Mesothelial cell of epicardium (in vitro differentiated cells): ENCODE results near the gene COX8A. TPM values are rescaled to one million over a fixed set of nuclear protein-coding genes. Genes with fewer than 3 reads are reported as not detected.

ENCODE experiments used
- DNase-seq, 2 experiments: peaks; one replicate each; pipeline ENCODE4 v3.0.0; 2021; ENCODE audit warnings: low spot score in 2 of 2; ENCODE audit not compliant: unreplicated experiment in 2 of 2
- H3K27ac Mint-ChIP-seq: 2 replicates; pipeline ENCODE4 v1.8.0; 2021; ENCODE audit warnings: mixed read lengths
- H3K27me3 Mint-ChIP-seq: 2 replicates; pipeline ENCODE4 v1.8.0; 2021; ENCODE audit warnings: low read depth, mixed read lengths
- H3K36me3 Mint-ChIP-seq: 2 replicates; pipeline ENCODE4 v1.8.0; 2021; ENCODE audit warnings: mixed read lengths
- H3K4me1 Mint-ChIP-seq: 2 replicates; pipeline ENCODE4 v1.8.0; 2021; ENCODE audit warnings: mixed read lengths
- H3K4me3 Mint-ChIP-seq: 2 replicates; pipeline ENCODE4 v1.8.0; 2021; ENCODE audit warnings: mild to moderate bottlenecking, moderate library complexity, mixed read lengths
- H3K9me3 Mint-ChIP-seq: 2 replicates; pipeline ENCODE4 v1.8.0; 2021; ENCODE audit warnings: mixed read lengths
- total RNA-seq: library from RNA; stranded (reverse); gene quantifications from 3 replicates; pipeline ENCODE4 v1.2.1, GENCODE V29; 2021
- TF ChIP-seq, protein P1 (sequence below): fragments of 200-600 bp; sonication (generic); IDR thresholded peaks from one replicate; pipeline ENCODE4 v1.5.0; 2021; ENCODE audit warnings: antibody characterized with exemption; ENCODE audit not compliant: unreplicated experiment

The COX8A gene
- total RNA-seq, 1 donor from 2014 or later, result 177 TPM

GRCh38 chr11:63942803-63943202 lies 31.6 kb upstream of the COX8A start:
- Mint-ChIP-seq H3K27ac (no peak overlapping the region), H3K27me3 (no peaks in the 10 kb centered on the region), H3K9me3 (no peaks in the 10 kb centered on the region), H3K4me1 (peaks cover 24% of the 10 kb centered on the region), H3K36me3 (peaks cover 2% of the 10 kb centered on the region), H3K4me3 (no peak overlapping the region)
- no peak for DNase-seq
- TF ChIP-seq, protein P1, sequence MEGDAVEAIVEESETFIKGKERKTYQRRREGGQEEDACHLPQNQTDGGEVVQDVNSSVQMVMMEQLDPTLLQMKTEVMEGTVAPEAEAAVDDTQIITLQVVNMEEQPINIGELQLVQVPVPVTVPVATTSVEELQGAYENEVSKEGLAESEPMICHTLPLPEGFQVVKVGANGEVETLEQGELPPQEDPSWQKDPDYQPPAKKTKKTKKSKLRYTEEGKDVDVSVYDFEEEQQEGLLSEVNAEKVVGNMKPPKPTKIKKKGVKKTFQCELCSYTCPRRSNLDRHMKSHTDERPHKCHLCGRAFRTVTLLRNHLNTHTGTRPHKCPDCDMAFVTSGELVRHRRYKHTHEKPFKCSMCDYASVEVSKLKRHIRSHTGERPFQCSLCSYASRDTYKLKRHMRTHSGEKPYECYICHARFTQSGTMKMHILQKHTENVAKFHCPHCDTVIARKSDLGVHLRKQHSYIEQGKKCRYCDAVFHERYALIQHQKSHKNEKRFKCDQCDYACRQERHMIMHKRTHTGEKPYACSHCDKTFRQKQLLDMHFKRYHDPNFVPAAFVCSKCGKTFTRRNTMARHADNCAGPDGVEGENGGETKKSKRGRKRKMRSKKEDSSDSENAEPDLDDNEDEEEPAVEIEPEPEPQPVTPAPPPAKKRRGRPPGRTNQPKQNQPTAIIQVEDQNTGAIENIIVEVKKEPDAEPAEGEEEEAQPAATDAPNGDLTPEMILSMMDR, result no peak

GRCh38 chr11:63944987-63945386 lies 29.4 kb upstream of the COX8A start:
- Mint-ChIP-seq H3K27me3 (no peaks in the 10 kb centered on the region), H3K4me1 (peaks cover 16% of the 10 kb centered on the region), H3K36me3 (peaks cover 3% of the 10 kb centered on the region), H3K9me3 (no peaks in the 10 kb centered on the region), H3K27ac (no peak overlapping the region), H3K4me3 (no peak overlapping the region)
- DNase-seq, result no peak
- TF ChIP-seq, protein P1, result no peak

DNA sequence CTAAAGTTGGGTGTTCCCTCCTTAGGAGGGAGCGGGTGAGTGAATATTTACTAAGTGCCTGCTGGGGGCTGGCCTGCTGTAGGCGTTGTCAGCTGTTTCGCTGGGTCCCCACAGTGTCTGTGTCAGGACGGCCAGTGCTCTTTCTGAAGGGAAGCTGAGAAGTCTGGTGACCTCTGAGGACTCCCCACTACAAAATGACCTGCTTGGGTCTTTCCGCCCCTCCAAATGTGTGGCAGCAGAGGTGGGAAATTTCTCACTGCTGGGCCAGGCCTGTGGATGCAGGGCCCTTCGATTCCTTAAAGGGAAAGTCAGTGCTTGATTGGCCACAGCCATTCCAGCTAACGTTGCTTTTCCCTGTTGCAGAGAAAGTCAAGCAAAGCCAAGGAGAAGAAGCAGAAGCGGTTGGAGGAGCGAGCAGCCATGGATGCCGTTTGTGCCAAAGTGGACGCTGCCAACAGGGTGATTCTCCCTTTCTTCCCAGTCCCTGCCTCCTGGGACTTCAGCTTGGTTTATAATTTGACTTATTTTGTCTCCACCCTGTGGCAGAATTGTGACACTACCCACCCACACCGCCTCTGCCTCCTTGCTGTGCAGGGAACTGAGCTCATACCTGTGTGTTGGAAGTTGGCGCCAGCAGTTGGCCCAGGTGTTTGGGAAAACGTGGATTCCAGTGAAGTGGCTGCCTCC lies 28.8 kb upstream of the COX8A start:
- Mint-ChIP-seq H3K36me3 (peaks cover 3% of the 10 kb centered on the region), H3K4me1 (peaks cover 12% of the 10 kb centered on the region), H3K27me3 (no peaks in the 10 kb centered on the region), H3K27ac (peak overlapping the region; percentile 16), H3K4me3 (no peak overlapping the region), H3K9me3 (no peaks in the 10 kb centered on the region)
- TF ChIP-seq, protein P1, result peak; percentile 65
- peak in 1 of 2 experiments; percentile 71 for DNase-seq

DNA sequence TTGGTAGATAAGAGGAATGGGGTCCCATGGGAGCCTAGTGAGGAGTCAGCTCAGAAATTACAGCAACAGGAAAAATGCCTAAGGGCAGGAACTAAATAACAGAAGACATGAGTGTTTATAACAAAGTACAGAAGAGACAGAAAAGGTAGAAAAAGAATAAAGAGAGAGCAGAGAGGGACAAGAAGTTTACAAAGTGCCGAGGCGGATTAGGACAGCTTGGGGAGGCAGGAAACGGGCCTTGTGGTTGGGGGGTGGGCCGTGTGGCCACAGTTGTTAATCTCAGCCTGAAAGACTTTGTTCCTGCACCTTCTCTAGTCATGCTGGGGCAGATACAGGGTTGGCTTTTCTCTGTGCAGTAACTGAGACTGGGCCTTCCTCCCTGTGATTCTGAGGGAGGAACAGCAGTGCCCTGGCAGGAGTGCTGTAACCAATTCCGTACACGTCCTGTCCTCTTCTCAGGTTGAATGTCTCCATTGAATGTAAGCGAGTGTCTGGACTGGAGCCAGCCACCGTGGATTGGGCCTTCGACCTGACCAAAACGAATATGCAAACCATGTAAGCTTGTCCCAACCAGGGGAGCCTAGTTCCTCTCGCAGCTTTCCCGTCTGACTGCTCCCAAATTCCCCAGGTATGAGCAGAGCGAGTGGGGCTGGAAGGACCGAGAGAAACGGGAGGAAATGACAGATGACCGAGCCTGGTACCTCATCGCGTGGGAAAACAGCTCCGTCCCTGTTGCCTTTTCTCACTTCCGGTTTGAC lies 22.5 kb upstream of the COX8A start:
- Mint-ChIP-seq H3K27ac (peak overlapping the region; percentile 22), H3K4me1 (no peaks in the 10 kb centered on the region), H3K4me3 (no peak overlapping the region), H3K36me3 (peaks cover 23% of the 10 kb centered on the region), H3K9me3 (no peaks in the 10 kb centered on the region), H3K27me3 (no peaks in the 10 kb centered on the region)
- TF ChIP-seq, protein P1, result no peak
- DNase-seq, result no peak

GRCh38 chr11:63952570-63952969 lies 21.9 kb upstream of the COX8A start:
- H3K4me1 Mint-ChIP-seq, result no peaks in the 10 kb centered on the region
- H3K9me3 Mint-ChIP-seq, result no peaks in the 10 kb centered on the region
- DNase-seq, result no peak
- H3K27me3 Mint-ChIP-seq, result no peaks in the 10 kb centered on the region
- TF ChIP-seq, protein P1, result no peak
- peaks cover 22% of the 10 kb centered on the region for H3K36me3 Mint-ChIP-seq
- H3K4me3 Mint-ChIP-seq, result no peak overlapping the region
- no peak overlapping the region for H3K27ac Mint-ChIP-seq
